H1 (cell line): ENCODE results near the gene ST7L. TPM values are rescaled to one million over a fixed set of nuclear protein-coding genes. Genes with fewer than 3 reads are reported as not detected.

Experiments
- CTCF ChIA-PET: fragments of 300-600 bp; sonication (Branson Sonifier 250); formaldehyde crosslinking; loops from one replicate; lab custom pipeline; 2021; ENCODE audit not compliant: partially characterized antibody; lab: Charles Lee
- POLR2A ChIA-PET: fragments of 300-600 bp; sonication (Branson Sonifier 250); formaldehyde crosslinking; loops from one replicate; lab custom pipeline; 2021; ENCODE audit warnings: inconsistent platforms; ENCODE audit not compliant: partially characterized antibody; lab: Charles Lee
- DNase-seq, 2 experiments: peaks; one replicate each; pipeline versions ENCODE4 v3.0.0 to v3.0.0-alpha.2; 2010 to 2022; ENCODE audit warnings: low spot score in 2 of 2, low read depth in 1 of 2, mixed read lengths in 1 of 2
- FAIRE-seq: peaks from 2 replicates; lab custom pipeline; 2011; peaks lifted over from hg19 to GRCh38; lab: Jason Lieb, UNC
- H2AFZ ChIP-seq: 2 replicates; pipeline ENCODE4 v1.8.1; 2012; ENCODE audit warnings: low read length, inconsistent platforms
- H2AK5ac ChIP-seq: 2 replicates; pipeline ENCODE4 v1.6.1; 2013; ENCODE audit warnings: low read depth, low read length
- H2BK120ac ChIP-seq: replicated peaks from 2 replicates; pipeline ENCODE3; 2013; ENCODE audit warnings: low read depth, low read length, inconsistent platforms
- H2BK12ac ChIP-seq: 2 replicates; pipeline ENCODE4 v1.6.1; 2013; ENCODE audit warnings: low read depth, low read length
- H2BK15ac ChIP-seq: 2 replicates; pipeline ENCODE4 v1.6.1; 2013; ENCODE audit warnings: low read length
- H2BK20ac ChIP-seq: 2 replicates; pipeline ENCODE4 v1.6.1; 2013; ENCODE audit warnings: low read length
- H2BK5ac ChIP-seq: 2 replicates; pipeline ENCODE4 v1.6.1; 2013; ENCODE audit warnings: low read depth, low read length
- H3K14ac ChIP-seq: 2 replicates; pipeline ENCODE4 v1.6.1; 2013; ENCODE audit warnings: inconsistent platforms; ENCODE audit not compliant: insufficient read length
- H3K18ac ChIP-seq: 2 replicates; pipeline ENCODE4 v1.6.1; 2013; ENCODE audit warnings: low read length; ENCODE audit errors: extremely low read depth
- H3K23ac ChIP-seq: 2 replicates; pipeline ENCODE4 v1.6.1; 2013; ENCODE audit warnings: inconsistent platforms; ENCODE audit not compliant: insufficient read length
- H3K23me2 ChIP-seq: 2 replicates; pipeline ENCODE4 v1.6.1; 2013; ENCODE audit warnings: low read depth, low read length
- H3K27ac ChIP-seq: 2 replicates; pipeline ENCODE4 v1.6.1; 2011; ENCODE audit warnings: low read depth, low read length, inconsistent platforms
- H3K27me3 ChIP-seq, 4 experiments: replicated peaks in 1 of 4; 1 replicate in 1 of 4; 2 replicates in 3 of 4; pipeline versions ENCODE4 v1.6.1 to v1.8.1; 2011 to 2013; ENCODE audit warnings: low read length in 3 of 4, mild to moderate bottlenecking in 3 of 4, inconsistent platforms in 2 of 4, mixed read lengths in 2 of 4, moderate library complexity in 1 of 4; ENCODE audit not compliant: control insufficient read depth in 3 of 4, insufficient read depth in 3 of 4; ENCODE audit errors: extremely low read depth in 1 of 4
- H3K36me3 ChIP-seq, 4 experiments: 2 replicates each; pipeline versions ENCODE4 v1.6.1 to v1.8.1; 2011 to 2013; ENCODE audit warnings: mild to moderate bottlenecking in 4 of 4, low read length in 3 of 4, moderate library complexity in 2 of 4, control low read depth in 1 of 4, inconsistent platforms in 1 of 4; ENCODE audit not compliant: insufficient read depth in 4 of 4, control insufficient read depth in 2 of 4
- H3K4ac ChIP-seq: replicated peaks from 2 replicates; pipeline ENCODE3; 2013; ENCODE audit warnings: low read length, low read depth, mixed read lengths, inconsistent platforms; ENCODE audit not compliant: insufficient read length
- H3K4me1 ChIP-seq, 4 experiments: replicated peaks in 1 of 4; 1 replicate in 1 of 4; 2 replicates in 3 of 4; pipeline versions ENCODE4 v1.6.1 to v1.8.1; 2011 to 2013; ENCODE audit warnings: low read length in 3 of 4, inconsistent platforms in 2 of 4, mixed read lengths in 1 of 4; ENCODE audit not compliant: insufficient read depth in 4 of 4, control insufficient read depth in 3 of 4
- H3K4me2 ChIP-seq, 2 experiments: 2 replicates each; pipeline versions ENCODE4 v1.6.1 to v1.8.1; 2011 to 2013; ENCODE audit warnings: low read depth in 2 of 2, low read length in 2 of 2, control low read depth in 1 of 2, inconsistent platforms in 1 of 2, mild to moderate bottlenecking in 1 of 2; ENCODE audit not compliant: insufficient read depth in 1 of 2
- H3K4me3 ChIP-seq, 4 experiments: fragments of 200-600, 300-600 bp in 1 of 4; sonication (generic), shearing (Covaris generic), sonication (Bioruptor Twin) in 1 of 4; 2 replicates each; pipeline versions ENCODE4 v1.5.1 to v1.8.1; 2011 to 2016; ENCODE audit warnings: low read length in 4 of 4, low read depth in 3 of 4, control low read depth in 2 of 4, inconsistent platforms in 2 of 4, mild to moderate bottlenecking in 2 of 4, mixed read lengths in 1 of 4, moderate library complexity in 1 of 4; ENCODE audit not compliant: insufficient read depth in 2 of 4; ENCODE audit errors: extremely low read depth in 1 of 4
- H3K56ac ChIP-seq: replicated peaks from 2 replicates; pipeline ENCODE3; 2013; ENCODE audit warnings: low read depth, mild to moderate bottlenecking, mixed read lengths, low read length, inconsistent platforms; ENCODE audit not compliant: insufficient read length
- H3K79me1 ChIP-seq: 2 replicates; pipeline ENCODE4 v1.6.1; 2013; ENCODE audit warnings: low read depth, low read length, control low read depth
- H3K79me2 ChIP-seq, 2 experiments: 2 replicates each; pipeline versions ENCODE4 v1.6.1 to v1.8.1; 2012 to 2013; ENCODE audit warnings: low read length in 2 of 2, mild to moderate bottlenecking in 2 of 2, inconsistent platforms in 1 of 2; ENCODE audit not compliant: insufficient read depth in 2 of 2, control insufficient read depth in 1 of 2
- H3K9ac ChIP-seq, 4 experiments: replicated peaks in 1 of 4; 1 replicate in 1 of 4; 2 replicates in 3 of 4; pipeline versions ENCODE4 v1.6.1 to v1.8.1; 2011 to 2013; ENCODE audit warnings: low read depth in 3 of 4, low read length in 3 of 4, control low read depth in 2 of 4, mild to moderate bottlenecking in 2 of 4, moderate library complexity in 2 of 4, inconsistent platforms in 1 of 4; ENCODE audit errors: extremely low read depth in 1 of 4
- H3K9me3 ChIP-seq, 2 experiments: 2 replicates each; pipeline versions ENCODE4 v1.6.1 to v1.8.1; 2012 to 2013; ENCODE audit warnings: mild to moderate bottlenecking in 2 of 2, moderate library complexity in 2 of 2, control low read depth in 1 of 2, inconsistent platforms in 1 of 2, low read depth in 1 of 2, low read length in 1 of 2, mixed read lengths in 1 of 2; ENCODE audit not compliant: insufficient read depth in 2 of 2
- H4K20me1 ChIP-seq, 2 experiments: replicated peaks in 1 of 2; 2 replicates each; pipeline versions ENCODE3 to v1.8.1; 2011 to 2013; ENCODE audit warnings: inconsistent platforms in 2 of 2, low read length in 2 of 2, mild to moderate bottlenecking in 1 of 2; ENCODE audit not compliant: insufficient read depth in 2 of 2, control insufficient read depth in 1 of 2
- H4K5ac ChIP-seq: 2 replicates; pipeline ENCODE4 v1.6.1; 2013; ENCODE audit warnings: low read length, low read depth, mixed read lengths, inconsistent platforms; ENCODE audit not compliant: insufficient read length
- H4K8ac ChIP-seq: 2 replicates; pipeline ENCODE4 v1.8.0; 2013; ENCODE audit warnings: mild to moderate bottlenecking, moderate library complexity, low read length, inconsistent platforms; ENCODE audit not compliant: insufficient read depth; ENCODE audit errors: extremely low read depth
- H4K91ac ChIP-seq: replicated peaks from 2 replicates; pipeline ENCODE3; 2013; ENCODE audit warnings: low read length, mixed read lengths, inconsistent platforms; ENCODE audit not compliant: insufficient read length
- CHD1 ChIP-seq: IDR thresholded peaks from 2 replicates; pipeline ENCODE4 v1.6.1; 2012; ENCODE audit warnings: low read depth, low read length, improper control_type of control experiment
- GTF2F1 ChIP-seq: IDR thresholded peaks from 2 replicates; pipeline ENCODE4 v1.6.1; 2012; ENCODE audit warnings: low read depth, low read length, improper control_type of control experiment, borderline replicate concordance
- NRF1 ChIP-seq: IDR thresholded peaks from 2 replicates; pipeline ENCODE4 v1.6.1; 2011; ENCODE audit warnings: mild to moderate bottlenecking, low read depth, low read length, improper control_type of control experiment
- POLR2A ChIP-seq, 2 experiments: IDR thresholded peaks; 1 replicate in 1 of 2; 2 replicates in 1 of 2; pipeline ENCODE4 v1.6.1; 2011; ENCODE audit warnings: low read depth in 2 of 2, low read length in 2 of 2, mild to moderate bottlenecking in 2 of 2; ENCODE audit errors: control extremely low read depth in 1 of 2
- RBBP5 ChIP-seq: IDR thresholded peaks from 2 replicates; pipeline ENCODE4 v1.7.1; 2012; ENCODE audit warnings: low read depth, mild to moderate bottlenecking, inconsistent platforms, low read length, moderate library complexity, borderline replicate concordance
- RFX5 ChIP-seq: IDR thresholded peaks from 2 replicates; pipeline ENCODE4 v1.6.1; 2011; ENCODE audit warnings: low read depth, low read length, improper control_type of control experiment, borderline replicate concordance
- polyA plus RNA-seq, 7 experiments: library from polyadenylated mRNA; depleted of rRNA in 3 of 7; stranded (reverse) in 5 of 7; unstranded in 2 of 7; fragments of >200 nt in 5 of 7; fragments of 200-250 nt in 2 of 7; gene quantifications; 1 replicate in 5 of 7; 2 replicates in 1 of 7; 4 replicates in 1 of 7; pipeline versions ENCODE4 v1.2.1 to v1.2.3, GENCODE V29; 2011 to 2013; ENCODE audit warnings: missing spikeins in 2 of 7, mixed read lengths in 2 of 7
- total RNA-seq: library from RNA; stranded (reverse); fragmentation: NEBNext Ultra II Directional; extraction: Animal tissue kit (Norgen Biotek cat#: 25700); gene quantifications from 2 replicates; pipeline ENCODE4 v1.2.1, GENCODE V29; 2021

The ST7L gene
- total and polyA plus RNA-seq, 2 of the 8 experiments (the other 6 are each of a cell fraction or from before 2014, with no cell fraction given), result 9.6 to 16.2 TPM

- CTCF ChIA-PET, result interaction anchor here (0.6 kb wide), 1 partner anchor 35 kb away, joined by 4 read pairs; no protein-coding TSS in a partner anchor
Observed at GRCh38 chr1:112626887-112627286, 7.9 kb upstream of the ST7L start.

More at GRCh38 chr1:112626887-112627286, 7.9 kb upstream of the ST7L start:
- POLR2A ChIA-PET, result interaction anchor here (0.6 to 1.6 kb wide), 3 partner anchors 8 to 171 kb away, joined by 3 to 4 read pairs (median 3); partner anchors contain the start of gene ST7L
- Histone ChIP-seq H3K79me2 (peaks cover 18 to 90% of the 10 kb centered on the region in 2 experiments), H3K18ac (no peak overlapping the region), H2AFZ (no peak overlapping the region), H2BK5ac (no peak overlapping the region), H3K27ac (no peak overlapping the region), H3K56ac (no peak overlapping the region), H3K9ac (no peak overlapping the region), H3K4me3 (no peak overlapping the region), H2BK120ac (no peak overlapping the region), H3K4me1 (no peaks in the 10 kb centered on the region), H4K91ac (no peak overlapping the region), H3K23me2 (no peaks in the 10 kb centered on the region), H2BK12ac (no peak overlapping the region), H3K36me3 (no peaks in the 10 kb centered on the region; a peak in 1 of 8 replicates), H3K9me3 (no peaks in the 10 kb centered on the region), H3K23ac (no peak overlapping the region), H3K79me1 (peaks cover 3% of the 10 kb centered on the region), H3K4me2 (no peak overlapping the region), H4K20me1 (peaks cover 7 to 16% of the 10 kb centered on the region in 2 experiments), H2BK20ac (no peak overlapping the region), H3K4ac (no peak overlapping the region), H2BK15ac (no peak overlapping the region), H3K27me3 (no peaks in the 10 kb centered on the region), H4K5ac (no peak overlapping the region), H4K8ac (no peak overlapping the region), H3K14ac (no peak overlapping the region), H2AK5ac (no peak overlapping the region)
- TF ChIP-seq RBBP5, result no peak
- no peak for TF ChIP-seq GTF2F1
- TF ChIP-seq POLR2A (IDR thresholded peaks at IDR 0.05; ENCODE audit: control extremely low read depth in 1 of 2, low read depth in 2 of 2, low read length in 2 of 2), result no peak
- TF ChIP-seq CHD1, result no peak
- no peak for TF ChIP-seq RFX5
- no peak for TF ChIP-seq NRF1
- DNase-seq, result no peak
- no peak for FAIRE-seq
